Measurements from ENCODE around the gene TXNDC12.

TXNDC12 gene

GRCh38 chr1:52041551-52042185 lies 13.3 kb downstream of the TXNDC12 start:
- Histone ChIP-seq H3K9me3 (replicated peaks; ENCODE audit: insufficient read depth, low read length) (no peaks in the 10 kb centered on the region), H3F3A (ENCODE audit: insufficient read depth, low read length) (no peaks in the 10 kb centered on the region; the same call in 1 of the 2 replicates), H3K4me2 (ENCODE audit: low read depth, low read length) (no peak overlapping the region), H3K79me2 (ENCODE audit: low read length) (peaks cover 7% of the 10 kb centered on the region; the same call in 1 of the 2 replicates), H2AFZ (ENCODE audit: low read length) (no peak overlapping the region), H3K36me3 (replicated peaks; ENCODE audit: insufficient read depth, low read length) (no peaks in the 10 kb centered on the region), H3K27ac (ENCODE audit: low read length) (no peak overlapping the region), H3K9ac (ENCODE audit: low read length) (no peak overlapping the region), H3K4me1 (ENCODE audit: low read length) (no peaks in the 10 kb centered on the region), H4K20me1 (ENCODE audit: insufficient read depth, low read length) (no peaks in the 10 kb centered on the region), H3K27me3 (replicated peaks; ENCODE audit: insufficient read depth, low read length) (no peaks in the 10 kb centered on the region), H3K4me3 (ENCODE audit: low read length) (no peak overlapping the region), H3K9me2 (replicated peaks; ENCODE audit: insufficient read depth, low read length) (no peaks in the 10 kb centered on the region)
- DNase-seq: no peak
- no peak for TF ChIP-seq EZH2phosphoT487 (IDR thresholded peaks at IDR 0.05; ENCODE audit: low read length)
- no peak for TF ChIP-seq EZH2 (optimal IDR thresholded peaks at IDR 0.05; ENCODE audit: low read depth, low read length)
- TF ChIP-seq CTCF (IDR thresholded peaks at IDR 0.05; ENCODE audit: low read length): no peak

GRCh38 chr1:52037909-52038308 lies 17.1 kb downstream of the TXNDC12 start:
- Histone ChIP-seq H2AFZ (ENCODE audit: low read length) (no peak overlapping the region), H3K4me2 (ENCODE audit: low read depth, low read length) (no peak overlapping the region), H3K4me3 (ENCODE audit: low read length) (no peak overlapping the region), H3K27me3 (replicated peaks; ENCODE audit: insufficient read depth, low read length) (no peaks in the 10 kb centered on the region), H3K79me2 (ENCODE audit: low read length) (peaks cover 7% of the 10 kb centered on the region), H3K36me3 (replicated peaks; ENCODE audit: insufficient read depth, low read length) (no peaks in the 10 kb centered on the region), H3K9me3 (replicated peaks; ENCODE audit: insufficient read depth, low read length) (no peaks in the 10 kb centered on the region), H3K27ac (ENCODE audit: low read length) (no peak overlapping the region), H4K20me1 (ENCODE audit: insufficient read depth, low read length) (no peaks in the 10 kb centered on the region), H3F3A (ENCODE audit: insufficient read depth, low read length) (peaks cover 10% of the 10 kb centered on the region), H3K9me2 (replicated peaks; ENCODE audit: insufficient read depth, low read length) (no peaks in the 10 kb centered on the region), H3K4me1 (ENCODE audit: low read length) (no peaks in the 10 kb centered on the region), H3K9ac (ENCODE audit: low read length) (no peak overlapping the region)
- no peak for TF ChIP-seq CTCF (IDR thresholded peaks at IDR 0.05; ENCODE audit: low read length)
- no peak for TF ChIP-seq EZH2 (optimal IDR thresholded peaks at IDR 0.05; ENCODE audit: low read depth, low read length)
- TF ChIP-seq EZH2phosphoT487 (IDR thresholded peaks at IDR 0.05; ENCODE audit: low read length): no peak
- DNase-seq: no peak

GRCh38 chr1:52037402-52037814 lies 17.6 kb downstream of the TXNDC12 start:
- H3K27me3 ChIP-seq (replicated peaks; ENCODE audit: insufficient read depth, low read length): no peaks in the 10 kb centered on the region
- no peaks in the 10 kb centered on the region for H3K36me3 ChIP-seq (replicated peaks; ENCODE audit: insufficient read depth, low read length)
- H3K9me2 ChIP-seq (replicated peaks; ENCODE audit: insufficient read depth, low read length): no peaks in the 10 kb centered on the region
- H2AFZ ChIP-seq (ENCODE audit: low read length): no peak overlapping the region
- peaks cover 15% of the 10 kb centered on the region for H3F3A ChIP-seq (ENCODE audit: insufficient read depth, low read length)
- TF ChIP-seq CTCF (IDR thresholded peaks at IDR 0.05; ENCODE audit: low read length) (no peak), EZH2phosphoT487 (IDR thresholded peaks at IDR 0.05; ENCODE audit: low read length) (no peak), EZH2 (optimal IDR thresholded peaks at IDR 0.05; ENCODE audit: low read depth, low read length) (no peak)
- H3K4me3 ChIP-seq (ENCODE audit: low read length): no peak overlapping the region
- H3K27ac ChIP-seq (ENCODE audit: low read length): no peak overlapping the region
- H3K9ac ChIP-seq (ENCODE audit: low read length): no peak overlapping the region
- peaks cover 12% of the 10 kb centered on the region for H3K79me2 ChIP-seq (ENCODE audit: low read length)
- H4K20me1 ChIP-seq (ENCODE audit: insufficient read depth, low read length): no peaks in the 10 kb centered on the region
- no peak for DNase-seq
- no peaks in the 10 kb centered on the region for H3K4me1 ChIP-seq (ENCODE audit: low read length)
- no peaks in the 10 kb centered on the region for H3K9me3 ChIP-seq (replicated peaks; ENCODE audit: insufficient read depth, low read length)
- no peak overlapping the region for H3K4me2 ChIP-seq (ENCODE audit: low read depth, low read length)

All from MM.1S (cell line).